Activated naive CD8-positive, alpha-beta T cell (primary cell): ENCODE results near the gene CST11.
"Not testable (repeated sequence)": the region's sequence is repeated elsewhere in the genome, so short reads cannot be mapped to it uniquely, and the experiment has no call there.

ENCODE experiments used
- H3K27ac Mint-ChIP-seq: one replicate; pipeline ENCODE4 v1.8.0; 2021; ENCODE audit warnings: mixed read lengths
- H3K27me3 Mint-ChIP-seq: one replicate; pipeline ENCODE4 v1.8.0; 2021; ENCODE audit warnings: mixed read lengths
- H3K36me3 Mint-ChIP-seq: one replicate; pipeline ENCODE4 v1.8.0; 2021; ENCODE audit warnings: mixed read lengths
- H3K4me1 Mint-ChIP-seq: one replicate; pipeline ENCODE4 v1.8.0; 2021; ENCODE audit warnings: low read depth, mixed read lengths
- H3K4me3 Mint-ChIP-seq: one replicate; pipeline ENCODE4 v1.8.0; 2021; ENCODE audit warnings: mild to moderate bottlenecking, mixed read lengths
- H3K9me3 Mint-ChIP-seq: one replicate; pipeline ENCODE4 v1.8.0; 2021; ENCODE audit warnings: low read depth, mixed read lengths

The CST11 gene

DNA sequence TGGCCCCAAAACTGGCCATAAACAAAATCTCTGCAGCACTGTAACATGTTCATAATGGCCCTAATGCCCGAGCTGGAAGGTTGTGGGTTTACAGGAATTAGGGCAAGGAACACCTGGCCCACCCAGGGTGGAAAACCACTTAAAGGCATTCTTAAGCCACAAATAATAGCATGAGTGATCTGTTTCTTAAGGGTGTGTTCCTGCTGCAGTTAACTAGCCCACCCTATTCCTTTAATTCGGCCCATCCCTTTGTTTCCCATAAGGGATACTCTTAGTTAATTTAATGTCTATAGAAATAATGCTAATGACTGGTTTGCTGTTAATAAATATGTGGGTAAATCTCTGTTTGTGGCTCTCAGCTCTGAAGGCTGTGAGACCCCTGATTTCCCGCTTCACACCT is 14.3 kb upstream of the CST11 start:
- H3K27me3 Mint-ChIP-seq, H3K36me3 Mint-ChIP-seq: not testable (repeated sequence)

GRCh38 chr20:23461180-23461579 is 8.5 kb upstream of the CST11 start:
- no peaks in the 10 kb centered on the region for H3K36me3 Mint-ChIP-seq
- H3K4me1 Mint-ChIP-seq, result peaks cover 9% of the 10 kb centered on the region
- peaks cover 5% of the 10 kb centered on the region for H3K27me3 Mint-ChIP-seq
- H3K27ac Mint-ChIP-seq, result no peak overlapping the region
- H3K4me3 Mint-ChIP-seq, result no peak overlapping the region
- H3K9me3 Mint-ChIP-seq, result peaks cover 16% of the 10 kb centered on the region

More for the DNA sequence above, 14.3 kb upstream of the CST11 start:
- H3K27ac Mint-ChIP-seq, H3K4me1 Mint-ChIP-seq, H3K4me3 Mint-ChIP-seq: not testable (repeated sequence)
- peaks cover 28% of the 10 kb centered on the region for H3K9me3 Mint-ChIP-seq

- H3K4me1 Mint-ChIP-seq, result peaks cover 15% of the 10 kb centered on the region
- peaks cover 5% of the 10 kb centered on the region for H3K9me3 Mint-ChIP-seq
- H3K27ac Mint-ChIP-seq, result no peak overlapping the region
- H3K36me3 Mint-ChIP-seq, result no peaks in the 10 kb centered on the region
- no peak overlapping the region for H3K4me3 Mint-ChIP-seq
- peaks cover 3% of the 10 kb centered on the region for H3K27me3 Mint-ChIP-seq
Measured at GRCh38 chr20:23459461-23460150, 6.9 kb upstream of the CST11 start.

DNA sequence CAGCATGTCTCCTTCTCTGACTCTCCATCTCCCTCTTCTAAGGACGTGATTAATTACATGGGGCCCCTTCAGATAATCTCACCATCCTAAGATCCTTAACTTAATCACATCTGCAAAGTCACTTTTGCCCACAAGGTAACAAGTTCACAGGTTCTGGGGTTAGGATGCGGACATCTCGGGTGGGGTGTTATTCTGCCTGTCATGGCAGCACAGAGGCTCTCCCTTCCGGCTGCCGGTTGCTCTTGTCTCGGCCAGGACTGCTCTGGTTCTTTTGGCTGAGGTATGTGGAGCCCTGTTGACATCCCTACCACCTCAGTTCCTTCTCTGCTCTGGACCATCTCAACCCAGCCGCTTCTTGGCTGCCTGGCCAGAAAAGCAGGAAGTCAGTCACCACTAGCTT is 4.2 kb upstream of the CST11 start:
- Mint-ChIP-seq H3K36me3 (no peaks in the 10 kb centered on the region), H3K4me3 (no peak overlapping the region), H3K27me3 (peaks cover under 1% of the 10 kb centered on the region), H3K9me3 (no peaks in the 10 kb centered on the region), H3K4me1 (peaks cover 15% of the 10 kb centered on the region), H3K27ac (no peak overlapping the region)

- H3K27ac Mint-ChIP-seq, result no peak overlapping the region
- H3K27me3 Mint-ChIP-seq, result no peaks in the 10 kb centered on the region
- H3K9me3 Mint-ChIP-seq, result no peaks in the 10 kb centered on the region
- no peaks in the 10 kb centered on the region for H3K36me3 Mint-ChIP-seq
- peaks cover 15% of the 10 kb centered on the region for H3K4me1 Mint-ChIP-seq
- no peak overlapping the region for H3K4me3 Mint-ChIP-seq
Measured at GRCh38 chr20:23456409-23456808, 3.7 kb upstream of the CST11 start.

- H3K9me3 Mint-ChIP-seq, result no peaks in the 10 kb centered on the region
- no peak overlapping the region for H3K4me3 Mint-ChIP-seq
- H3K27ac Mint-ChIP-seq, result no peak overlapping the region
- no peaks in the 10 kb centered on the region for H3K36me3 Mint-ChIP-seq
- no peaks in the 10 kb centered on the region for H3K27me3 Mint-ChIP-seq
- peaks cover 15% of the 10 kb centered on the region for H3K4me1 Mint-ChIP-seq
Measured at GRCh38 chr20:23455639-23456038, 3.0 kb upstream of the CST11 start.

GRCh38 chr20:23454816-23455215 is 2.1 kb upstream of the CST11 start:
- peaks cover 15% of the 10 kb centered on the region for H3K4me1 Mint-ChIP-seq

DNA sequence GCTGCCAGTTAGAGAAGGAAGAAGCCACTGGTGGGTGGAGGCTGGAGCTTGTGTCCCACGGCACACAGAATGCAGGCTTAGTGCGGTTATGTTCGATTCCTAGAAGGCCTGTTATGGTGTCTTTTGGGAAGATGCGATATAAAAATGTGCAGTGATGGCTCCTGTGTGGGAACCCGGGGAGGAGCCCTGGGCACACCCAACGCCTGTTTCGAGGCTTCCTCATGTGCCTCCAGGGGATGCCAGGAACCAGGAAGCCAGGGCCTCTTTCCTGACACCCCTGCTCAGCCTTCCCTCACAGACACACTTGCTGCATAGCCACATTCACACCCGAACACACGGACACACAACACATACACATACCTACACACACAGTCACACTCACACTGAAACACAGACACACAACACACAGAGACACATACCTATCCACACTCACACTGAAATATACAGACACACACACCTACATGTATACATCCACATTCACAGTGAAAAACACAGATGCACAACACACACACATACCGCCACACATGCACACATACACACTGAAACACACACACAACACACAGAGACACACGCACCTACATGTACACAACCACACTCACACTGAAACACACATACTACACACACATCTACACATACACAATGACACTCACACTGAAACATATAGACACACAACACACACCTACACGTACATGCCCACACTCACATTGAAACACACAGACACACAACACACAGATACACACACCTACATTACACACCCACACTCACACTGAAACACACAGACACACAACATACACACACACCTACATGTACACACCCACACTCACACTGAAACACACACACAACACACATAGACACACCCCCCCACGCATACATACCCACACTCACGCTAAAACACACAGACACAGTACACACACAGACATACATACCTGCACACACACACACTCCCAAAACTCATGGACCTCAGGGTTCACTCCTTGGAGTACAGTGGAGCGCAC is 1.2 kb upstream of the CST11 start:
- Mint-ChIP-seq H3K4me1 (peaks cover 15% of the 10 kb centered on the region), H3K36me3 (no peaks in the 10 kb centered on the region), H3K4me3 (no peak overlapping the region), H3K27me3 (no peaks in the 10 kb centered on the region), H3K9me3 (no peaks in the 10 kb centered on the region), H3K27ac (no peak overlapping the region)

More at GRCh38 chr20:23454816-23455215, 2.1 kb upstream of the CST11 start:
- H3K9me3 Mint-ChIP-seq, result no peaks in the 10 kb centered on the region
- no peaks in the 10 kb centered on the region for H3K27me3 Mint-ChIP-seq
- H3K4me3 Mint-ChIP-seq, result no peak overlapping the region
- H3K27ac Mint-ChIP-seq, result no peak overlapping the region
- H3K36me3 Mint-ChIP-seq, result no peaks in the 10 kb centered on the region

- peaks cover 14% of the 10 kb centered on the region for H3K4me1 Mint-ChIP-seq
- no peak overlapping the region for H3K27ac Mint-ChIP-seq
- no peaks in the 10 kb centered on the region for H3K27me3 Mint-ChIP-seq
- no peaks in the 10 kb centered on the region for H3K36me3 Mint-ChIP-seq
- no peak overlapping the region for H3K4me3 Mint-ChIP-seq
- H3K9me3 Mint-ChIP-seq, result no peaks in the 10 kb centered on the region
Measured at GRCh38 chr20:23451956-23452487, 654 bp downstream of the CST11 start.

DNA sequence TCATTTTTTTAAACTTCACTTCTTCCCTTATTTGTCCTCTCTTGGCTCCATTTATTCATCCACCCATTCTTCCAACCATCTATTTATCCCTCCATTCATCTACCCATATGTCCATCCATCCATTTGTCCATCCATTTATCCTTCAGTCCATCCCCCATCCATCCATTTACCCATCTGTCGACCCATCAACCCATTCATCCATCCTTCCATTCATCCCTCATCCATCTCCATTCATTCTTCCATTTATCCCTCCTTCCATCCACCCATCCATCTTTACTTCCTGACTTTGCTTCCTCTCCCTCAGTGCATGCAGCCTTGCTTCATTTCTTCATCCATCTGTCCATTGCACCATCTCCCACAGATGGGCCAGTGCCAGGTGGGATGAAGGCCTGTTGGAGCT is 1.8 kb downstream of the CST11 start:
- Mint-ChIP-seq H3K9me3 (no peaks in the 10 kb centered on the region), H3K27ac (no peak overlapping the region), H3K27me3 (no peaks in the 10 kb centered on the region), H3K4me1 (peaks cover 3% of the 10 kb centered on the region), H3K36me3 (no peaks in the 10 kb centered on the region), H3K4me3 (no peak overlapping the region)

DNA sequence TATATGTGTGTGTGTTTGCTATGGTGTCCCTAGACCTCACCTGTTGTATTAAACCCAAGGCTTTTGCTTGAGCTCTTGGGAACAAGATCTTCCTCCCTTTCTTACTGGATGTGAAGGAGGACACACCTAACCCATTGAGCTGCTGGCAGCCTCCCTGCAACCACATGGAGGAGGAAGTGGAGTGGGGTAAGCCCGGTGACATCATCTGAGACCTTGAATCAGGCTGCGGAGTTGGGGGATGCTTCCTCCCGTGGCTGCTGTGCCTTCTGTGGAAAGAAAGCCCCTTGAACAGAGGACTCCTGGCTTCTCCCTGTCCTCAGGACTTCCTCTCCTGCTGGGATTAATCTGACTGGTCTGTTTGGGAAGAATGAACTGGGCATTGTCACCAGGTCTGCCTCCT is 3.3 kb downstream of the CST11 start:
- Mint-ChIP-seq H3K4me3 (no peak overlapping the region), H3K36me3 (no peaks in the 10 kb centered on the region), H3K27ac (no peak overlapping the region), H3K9me3 (no peaks in the 10 kb centered on the region), H3K27me3 (no peaks in the 10 kb centered on the region), H3K4me1 (no peaks in the 10 kb centered on the region)

DNA sequence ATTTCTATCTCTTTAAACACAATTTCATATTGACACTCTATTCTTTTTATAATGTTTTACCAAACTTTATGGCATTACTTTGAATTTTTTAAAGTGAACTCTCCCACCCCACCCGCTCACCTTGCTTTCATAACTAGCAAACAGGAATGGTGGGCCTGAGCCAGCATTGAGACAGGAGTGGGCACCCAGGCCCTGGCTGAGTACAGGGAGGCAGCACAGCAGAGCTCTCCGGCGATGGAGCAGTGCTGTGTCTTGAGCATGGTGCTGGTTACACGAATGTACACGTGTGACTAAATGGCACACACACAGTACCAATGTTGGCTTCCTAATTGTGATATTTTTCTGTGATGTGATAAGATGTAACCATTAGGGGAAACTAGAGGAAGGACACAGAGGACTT is 4.5 kb downstream of the CST11 start:
- Mint-ChIP-seq H3K4me3 (no peak overlapping the region), H3K4me1 (no peaks in the 10 kb centered on the region), H3K27me3 (no peaks in the 10 kb centered on the region), H3K36me3 (no peaks in the 10 kb centered on the region), H3K27ac (no peak overlapping the region), H3K9me3 (no peaks in the 10 kb centered on the region)

DNA sequence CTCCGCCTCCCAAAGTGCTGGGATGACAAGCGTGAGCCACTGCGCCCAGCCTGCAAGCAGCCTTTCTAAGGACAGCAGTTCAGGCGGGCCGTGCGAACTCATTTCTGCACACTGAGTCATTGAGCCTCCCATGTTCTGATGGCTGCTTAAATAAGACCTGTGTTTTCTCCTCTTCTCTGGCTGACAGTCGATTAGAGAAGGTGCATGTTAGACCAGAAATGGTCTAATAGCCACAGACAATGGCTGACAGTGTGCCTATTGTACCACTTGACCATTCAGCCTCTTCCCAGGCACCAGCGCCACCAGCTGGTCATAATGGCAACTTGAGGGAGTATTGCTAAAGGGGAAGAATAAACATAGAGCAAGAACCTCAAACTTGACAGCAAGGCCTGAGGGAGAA is 6.2 kb downstream of the CST11 start:
- H3K27ac Mint-ChIP-seq, result no peak overlapping the region

DNA sequence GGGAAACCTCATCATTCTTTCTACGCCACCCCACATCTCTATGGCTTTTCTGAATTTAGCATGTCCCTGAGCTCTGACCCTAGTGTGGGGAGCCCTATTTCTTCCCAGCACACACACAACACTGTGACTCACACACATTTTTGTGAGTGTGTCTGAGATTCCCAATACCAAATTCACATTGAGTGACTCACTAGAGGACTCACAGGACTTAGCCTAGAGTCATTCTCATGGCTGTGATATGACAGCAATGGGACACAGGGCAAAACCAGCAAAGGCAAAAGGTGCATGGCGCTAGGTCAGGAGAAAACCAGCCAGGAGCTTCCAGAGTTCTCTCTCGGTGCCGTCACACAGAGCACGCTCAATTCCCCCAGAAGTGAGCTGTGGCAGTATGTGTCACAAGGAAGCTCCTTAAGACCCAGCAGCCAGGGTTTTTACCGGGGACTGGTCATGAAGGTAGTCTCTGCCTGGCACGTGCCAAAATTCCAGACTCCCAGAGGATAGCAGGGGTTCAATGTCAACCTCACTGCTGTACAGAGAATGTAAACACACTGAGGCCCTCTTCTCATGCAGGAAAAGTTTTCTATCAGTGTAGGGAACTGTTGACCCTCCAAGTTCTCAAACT is 7.0 kb downstream of the CST11 start:
- Mint-ChIP-seq H3K27me3 (no peaks in the 10 kb centered on the region), H3K4me1 (no peaks in the 10 kb centered on the region), H3K36me3 (no peaks in the 10 kb centered on the region), H3K27ac (no peak overlapping the region), H3K4me3 (no peak overlapping the region), H3K9me3 (no peaks in the 10 kb centered on the region)

More for the DNA sequence above, 6.2 kb downstream of the CST11 start:
- no peak overlapping the region for H3K4me3 Mint-ChIP-seq
- no peaks in the 10 kb centered on the region for H3K27me3 Mint-ChIP-seq
- H3K4me1 Mint-ChIP-seq, result no peaks in the 10 kb centered on the region
- no peaks in the 10 kb centered on the region for H3K36me3 Mint-ChIP-seq
- no peaks in the 10 kb centered on the region for H3K9me3 Mint-ChIP-seq

DNA sequence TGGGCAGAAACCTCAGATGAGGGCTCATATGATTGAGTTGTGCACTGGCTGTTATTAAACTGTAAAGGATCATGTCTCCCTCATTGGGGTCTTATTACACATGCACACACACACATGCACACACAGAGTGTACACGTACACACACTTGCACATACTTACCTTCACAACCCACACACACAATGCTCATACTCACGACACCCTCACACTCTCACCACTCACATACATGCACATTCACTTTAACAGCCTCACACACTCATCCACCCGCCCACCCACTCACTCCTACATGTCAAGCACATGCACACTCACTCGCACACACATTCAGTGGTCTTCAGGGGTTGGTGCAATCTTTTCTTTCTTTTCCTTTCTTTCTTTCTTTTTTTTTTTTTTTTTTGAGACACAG is 7.8 kb downstream of the CST11 start:
- H3K27ac Mint-ChIP-seq, result no peak overlapping the region
- H3K36me3 Mint-ChIP-seq, result no peaks in the 10 kb centered on the region
- no peaks in the 10 kb centered on the region for H3K27me3 Mint-ChIP-seq
- H3K4me1 Mint-ChIP-seq, result no peaks in the 10 kb centered on the region
- no peaks in the 10 kb centered on the region for H3K9me3 Mint-ChIP-seq
- no peak overlapping the region for H3K4me3 Mint-ChIP-seq
